B cell (primary cell): ENCODE results near the gene ACTC1.

Experiments used
- EZH2 ChIP-seq: IDR thresholded peaks from 2 replicates; pipeline ENCODE4 v1.6.1; 2012; ENCODE audit warnings: borderline replicate concordance, low read depth, mild to moderate bottlenecking, moderate library complexity, low read length; ENCODE audit not compliant: insufficient read depth, poor library complexity, severe bottlenecking
- TF ChIP-seq, protein P1 (sequence below): fragments of 200-600 bp; IDR thresholded peaks from one replicate; pipeline ENCODE4 v1.8.0; 2022; ENCODE audit warnings: antibody characterized with exemption, mild to moderate bottlenecking

DNA sequence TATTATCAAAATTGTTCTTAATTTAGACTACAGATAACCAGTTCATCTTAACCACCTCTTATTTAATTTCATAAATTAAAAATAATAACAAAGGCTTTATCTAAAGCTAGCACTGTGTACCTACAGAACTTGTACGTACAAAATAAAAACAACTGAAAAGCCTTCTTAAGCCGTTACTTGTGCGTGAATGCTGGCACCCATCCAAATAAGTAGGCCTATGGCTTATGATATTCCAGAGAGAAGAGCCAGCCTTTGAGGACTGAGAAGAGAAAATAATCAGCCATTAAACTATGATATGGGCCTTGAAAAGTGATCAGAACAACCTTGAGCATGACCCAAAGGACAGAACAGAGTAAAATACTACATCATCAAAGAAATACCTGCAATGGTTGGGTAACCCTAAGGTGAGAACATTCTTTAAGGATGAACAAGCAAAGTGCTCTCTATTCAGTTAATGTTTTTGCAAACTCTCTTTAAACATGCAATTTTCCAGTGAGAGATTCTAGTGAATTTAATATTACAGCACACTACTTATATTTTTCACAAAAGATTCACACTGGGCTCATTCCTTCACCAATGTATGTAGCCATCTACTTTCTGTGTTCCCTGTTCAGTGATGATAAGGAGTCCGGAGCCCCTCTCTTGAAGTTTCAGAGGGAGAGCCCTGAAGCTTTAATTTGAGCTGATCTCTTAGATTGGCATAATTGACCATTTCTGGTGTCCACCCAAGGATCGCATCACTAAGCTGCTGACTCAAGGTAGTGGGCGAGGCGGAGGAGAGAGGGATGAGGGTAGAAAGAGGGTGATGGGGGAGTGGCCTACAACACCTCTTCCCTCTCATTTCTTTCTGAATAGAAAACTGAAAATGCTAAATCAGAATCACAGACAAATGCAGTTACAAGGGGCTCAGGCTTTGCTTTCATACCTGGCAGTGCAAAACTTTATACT is 7.7 kb upstream of the ACTC1 start:
- TF ChIP-seq, protein P1, sequence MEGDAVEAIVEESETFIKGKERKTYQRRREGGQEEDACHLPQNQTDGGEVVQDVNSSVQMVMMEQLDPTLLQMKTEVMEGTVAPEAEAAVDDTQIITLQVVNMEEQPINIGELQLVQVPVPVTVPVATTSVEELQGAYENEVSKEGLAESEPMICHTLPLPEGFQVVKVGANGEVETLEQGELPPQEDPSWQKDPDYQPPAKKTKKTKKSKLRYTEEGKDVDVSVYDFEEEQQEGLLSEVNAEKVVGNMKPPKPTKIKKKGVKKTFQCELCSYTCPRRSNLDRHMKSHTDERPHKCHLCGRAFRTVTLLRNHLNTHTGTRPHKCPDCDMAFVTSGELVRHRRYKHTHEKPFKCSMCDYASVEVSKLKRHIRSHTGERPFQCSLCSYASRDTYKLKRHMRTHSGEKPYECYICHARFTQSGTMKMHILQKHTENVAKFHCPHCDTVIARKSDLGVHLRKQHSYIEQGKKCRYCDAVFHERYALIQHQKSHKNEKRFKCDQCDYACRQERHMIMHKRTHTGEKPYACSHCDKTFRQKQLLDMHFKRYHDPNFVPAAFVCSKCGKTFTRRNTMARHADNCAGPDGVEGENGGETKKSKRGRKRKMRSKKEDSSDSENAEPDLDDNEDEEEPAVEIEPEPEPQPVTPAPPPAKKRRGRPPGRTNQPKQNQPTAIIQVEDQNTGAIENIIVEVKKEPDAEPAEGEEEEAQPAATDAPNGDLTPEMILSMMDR = no peak
- TF ChIP-seq EZH2 = no peak
